GM19025 (cell line): ENCODE results near the gene SLF2.
"Not testable (repeated sequence)": the region's sequence is repeated elsewhere in the genome, so short reads cannot be mapped to it uniquely, and the experiment has no call there.

Experiments used
- ATAC-seq: cut with Tn5 transposase; IDR thresholded peaks from one replicate; pipeline ENCODE4 v1.9.1; 2021; ENCODE audit warnings: mild to moderate bottlenecking, low read depth, moderate library complexity; ENCODE audit not compliant: unreplicated experiment

The SLF2 gene

GRCh38 chr10:100948916-100949315 lies 36.2 kb downstream of the SLF2 start:
- no peak for ATAC-seq

GRCh38 chr10:100960251-100960650 lies 47.5 kb downstream of the SLF2 start:
- no peak for ATAC-seq

GRCh38 chr10:100962351-100963080 lies 49.8 kb downstream of the SLF2 start:
- ATAC-seq = no peak

- ATAC-seq = no peak
Observed at GRCh38 chr10:100963826-100964225, 51.1 kb downstream of the SLF2 start.

- ATAC-seq = no peak
Observed at GRCh38 chr10:100965820-100966219, 53.1 kb downstream of the SLF2 start.

- no peak for ATAC-seq
Observed at GRCh38 chr10:100966887-100967286, 54.1 kb downstream of the SLF2 start.

- ATAC-seq = no peak
Observed at GRCh38 chr10:100967332-100967731, 54.6 kb downstream of the SLF2 start.

GRCh38 chr10:100968062-100968736 lies 55.4 kb downstream of the SLF2 start:
- ATAC-seq = no peak

GRCh38 chr10:100968863-100969186 lies 56.1 kb downstream of the SLF2 start:
- ATAC-seq = no peak

GRCh38 chr10:100969187-100970075 lies 56.7 kb downstream of the SLF2 start, which contains the start of gene SEMA4G:
Gene SEMA4G, plus strand, starts transcription at chr10:100969504. Its CDS starts 3,409 bp downstream, at chr10:100972913.
- no peak for ATAC-seq

- no peak for ATAC-seq
Observed at GRCh38 chr10:100970076-100970913, 57.5 kb downstream of the SLF2 start.

- ATAC-seq = no peak
Observed at GRCh38 chr10:100970914-100971811, 58.4 kb downstream of the SLF2 start.

GRCh38 chr10:100972115-100972903 lies 59.5 kb downstream of the SLF2 start:
- ATAC-seq = no peak

- no peak for ATAC-seq
Observed at GRCh38 chr10:100972904-100973535, 60.3 kb downstream of the SLF2 start.

GRCh38 chr10:100975397-100975796 lies 62.6 kb downstream of the SLF2 start:
- not testable (repeated sequence) for ATAC-seq

GRCh38 chr10:100976906-100977305 lies 64.1 kb downstream of the SLF2 start:
- no peak for ATAC-seq

GRCh38 chr10:100977436-100977835 lies 64.7 kb downstream of the SLF2 start:
- ATAC-seq = no peak
